GM19023 (cell line): ENCODE measurements around the gene HIVEP3.
A peak's percentile ranks its signal among the peaks of the same experiment; 100 is the strongest.

Source experiments
- ATAC-seq: cut with Tn5 transposase; IDR thresholded peaks from one replicate; pipeline ENCODE4 v1.9.1; 2021; ENCODE audit warnings: mild to moderate bottlenecking, moderate library complexity; ENCODE audit not compliant: unreplicated experiment

The HIVEP3 gene

DNA sequence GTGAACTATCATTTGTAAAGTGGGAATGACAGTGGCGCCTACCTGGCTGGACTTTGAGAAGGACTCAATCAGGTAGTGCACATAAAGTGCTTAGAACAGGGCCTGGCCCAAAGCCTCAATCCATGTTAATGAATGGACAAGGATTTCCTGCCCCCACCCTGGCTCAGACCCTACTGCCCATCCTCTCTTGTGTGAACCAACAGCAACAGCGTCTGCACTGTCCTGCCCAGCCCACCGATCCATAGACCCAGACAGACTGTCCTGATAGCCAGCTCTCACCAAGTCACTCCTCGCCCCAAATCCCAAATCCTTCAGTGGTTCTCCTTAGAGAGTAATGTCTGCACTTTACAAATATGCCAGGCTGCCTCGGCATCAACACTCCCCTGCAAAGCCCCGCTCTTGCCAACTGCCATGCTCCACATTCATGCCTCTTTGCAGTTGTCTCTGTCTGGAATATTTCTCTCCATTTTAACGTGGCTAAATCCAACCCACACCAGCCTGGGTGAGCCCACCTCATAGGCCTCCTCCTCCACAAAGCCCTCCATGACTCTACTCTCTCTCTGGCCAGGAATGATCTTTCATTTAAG is 276.7 kb downstream of the HIVEP3 start:
- no peak for ATAC-seq

DNA sequence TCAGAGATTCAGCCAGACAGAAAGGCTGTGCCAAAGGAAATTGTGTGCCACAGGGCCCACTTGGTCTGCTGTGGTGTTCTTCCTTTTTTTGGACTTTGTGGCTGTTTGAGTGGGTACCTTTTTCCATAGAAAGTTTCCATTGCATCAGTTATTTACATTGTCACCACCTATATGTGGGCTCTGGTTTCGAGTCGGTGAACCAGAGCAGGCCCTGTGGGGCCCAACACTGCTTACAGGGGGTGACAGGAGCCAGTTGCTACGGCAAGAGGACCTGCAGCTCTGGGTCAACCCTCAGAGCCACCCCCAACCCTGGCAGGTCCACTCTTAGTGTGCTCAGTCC is 277.3 kb downstream of the HIVEP3 start:
- ATAC-seq: no peak

DNA sequence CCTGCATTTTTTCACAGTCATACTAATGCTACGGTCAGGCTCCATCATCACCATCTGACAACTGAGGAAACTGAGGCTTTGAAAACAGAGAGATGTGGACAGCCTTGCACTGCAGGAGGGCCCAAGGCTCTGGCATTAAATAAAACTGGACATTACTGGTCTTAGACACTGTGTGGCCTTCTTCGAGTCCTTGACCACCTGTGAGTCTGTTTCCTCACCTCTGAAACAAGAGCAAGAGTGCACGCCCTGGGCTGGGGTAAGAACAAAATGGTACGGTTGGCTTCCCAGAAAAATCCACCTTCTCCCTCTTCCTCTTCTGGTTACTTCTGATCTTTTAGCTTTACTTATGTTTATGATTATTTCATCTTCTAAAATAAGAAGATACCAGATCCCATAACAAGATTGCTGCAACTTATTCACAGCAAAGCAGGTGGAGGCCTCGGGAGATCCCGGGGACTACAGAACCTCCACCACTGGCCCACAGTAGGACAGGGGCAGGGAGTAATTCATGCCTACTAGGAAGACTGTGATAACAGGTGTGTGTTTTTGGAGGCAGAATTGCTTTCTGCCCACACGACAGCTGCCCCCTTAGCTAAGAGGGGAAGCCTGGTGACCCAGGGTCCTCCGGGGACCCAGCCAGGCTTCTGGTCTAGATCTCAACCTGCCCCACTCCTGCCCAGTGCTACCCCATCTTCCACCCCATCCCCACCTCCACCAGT is 277.8 kb downstream of the HIVEP3 start:
- ATAC-seq: no peak

DNA sequence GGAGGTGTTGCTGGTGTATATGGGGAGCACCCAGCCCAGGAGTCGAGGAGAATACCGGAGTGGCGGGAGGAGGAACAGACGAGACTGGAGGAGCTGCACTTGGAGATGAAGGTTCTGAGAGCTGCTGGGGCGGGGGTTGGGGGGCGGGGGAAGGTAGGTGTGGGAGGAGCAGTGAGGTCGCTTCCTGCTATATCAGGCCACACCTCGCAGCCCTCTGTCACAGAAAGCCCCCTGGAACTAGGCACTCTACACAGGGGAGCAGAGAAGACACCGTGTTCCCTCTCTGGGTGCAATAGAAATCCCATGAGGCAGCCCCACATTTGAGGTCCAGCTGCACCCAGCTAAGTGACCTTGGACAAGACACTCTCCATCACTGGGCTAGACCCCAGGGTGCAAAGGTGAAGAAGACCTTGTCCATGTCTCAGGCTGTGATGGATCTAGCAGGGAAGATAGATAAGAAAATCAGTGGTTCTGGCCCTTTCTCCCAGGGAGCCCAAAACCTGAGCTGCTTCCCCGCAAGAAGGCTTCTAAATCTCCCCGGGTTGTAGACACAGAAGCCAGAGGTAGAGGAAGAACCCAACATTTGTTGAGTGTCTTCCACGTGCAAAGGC is 278.5 kb downstream of the HIVEP3 start:
- ATAC-seq: no peak

DNA sequence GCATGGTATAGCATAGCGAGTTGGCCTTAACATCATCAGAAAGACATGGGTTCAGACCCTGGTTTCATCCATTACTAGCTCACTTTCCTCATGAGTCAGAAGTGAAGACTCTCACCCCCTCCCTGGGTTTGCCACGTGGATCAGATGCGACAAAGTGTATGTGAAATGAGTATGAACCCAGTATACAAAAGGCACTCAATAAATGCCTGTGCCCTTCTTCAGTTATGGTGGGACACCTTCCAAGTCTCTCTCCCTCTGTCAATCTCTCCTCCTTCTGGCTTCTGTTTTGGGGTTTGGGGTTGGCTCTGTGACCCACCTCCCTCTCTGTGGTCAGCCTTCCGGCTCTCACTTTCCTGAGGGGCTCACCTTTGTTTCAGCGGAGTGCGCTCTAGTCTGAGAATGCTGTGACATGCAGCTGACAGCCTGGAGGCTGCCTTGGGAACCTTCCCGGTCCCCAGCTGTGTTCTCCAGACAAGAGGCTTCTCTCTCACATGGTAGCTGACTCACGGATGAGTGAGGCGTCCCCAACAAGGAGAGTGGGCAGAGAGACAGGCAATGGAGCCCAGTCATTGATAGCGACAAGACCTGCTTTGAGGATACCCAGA is 279.3 kb downstream of the HIVEP3 start:
- ATAC-seq: no peak

DNA sequence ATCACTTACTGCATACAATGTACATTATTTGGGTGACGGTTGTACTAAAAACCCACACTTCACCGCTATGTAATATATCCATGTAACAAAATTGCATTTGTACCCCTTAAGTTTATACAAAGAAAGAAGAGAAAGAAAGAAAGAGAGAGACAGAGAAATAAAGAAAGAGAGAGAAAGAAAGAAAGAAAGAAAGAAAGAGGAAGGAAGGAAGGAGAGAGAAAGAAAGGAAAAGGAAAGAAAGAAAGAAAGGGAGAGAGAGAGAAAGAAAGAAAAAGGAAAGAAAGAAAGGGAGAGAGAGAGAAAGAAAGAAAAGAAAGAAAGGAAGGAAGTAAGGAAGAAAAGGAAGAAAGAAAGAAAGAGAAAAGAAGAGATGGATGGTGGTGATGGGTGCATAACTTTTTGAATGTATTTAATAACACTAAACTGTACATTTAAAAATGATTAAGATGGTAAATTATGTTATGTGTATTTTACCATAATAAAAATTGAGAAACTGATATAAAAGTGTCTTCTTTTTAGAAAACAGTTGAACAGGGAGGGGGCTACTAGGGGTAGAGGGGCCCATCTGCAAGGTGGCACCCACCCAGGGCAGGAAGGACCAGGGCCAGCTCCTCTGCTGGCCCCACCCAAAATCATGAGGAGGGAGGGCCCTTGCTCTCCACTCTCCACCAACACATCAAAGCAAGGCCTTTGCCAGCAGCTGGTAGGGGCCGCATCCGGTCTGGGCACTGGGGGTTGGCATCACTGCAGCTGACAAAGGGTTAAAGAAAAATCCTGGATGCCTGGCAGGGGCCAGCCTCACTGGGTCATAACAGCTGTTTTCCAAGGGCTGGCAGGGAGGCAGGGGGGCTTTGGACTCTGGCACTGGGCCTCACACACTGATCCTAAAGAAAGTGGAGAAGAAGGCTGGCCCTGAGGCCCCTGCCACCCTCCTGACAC is 280.4 kb downstream of the HIVEP3 start:
- no peak for ATAC-seq

DNA sequence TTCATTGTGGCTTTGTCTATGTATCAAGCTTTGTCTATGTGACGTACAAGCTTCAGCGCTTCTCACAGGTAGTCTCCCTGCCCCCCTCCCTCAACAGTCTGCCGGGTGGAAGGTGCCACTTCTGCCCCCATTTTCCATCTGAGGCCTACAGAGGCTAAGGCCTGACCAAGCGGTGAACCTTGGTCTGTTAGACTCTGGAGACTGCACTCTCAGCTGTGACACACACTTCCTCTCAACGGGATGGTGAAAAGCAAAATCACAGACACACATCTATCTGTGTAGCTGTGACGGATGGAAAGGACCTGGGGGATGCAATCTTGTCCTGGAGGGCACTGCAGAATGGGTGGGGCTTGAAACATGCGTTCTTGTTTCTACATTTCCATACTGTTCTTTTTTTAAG is 281.4 kb downstream of the HIVEP3 start:
- ATAC-seq: no peak

DNA sequence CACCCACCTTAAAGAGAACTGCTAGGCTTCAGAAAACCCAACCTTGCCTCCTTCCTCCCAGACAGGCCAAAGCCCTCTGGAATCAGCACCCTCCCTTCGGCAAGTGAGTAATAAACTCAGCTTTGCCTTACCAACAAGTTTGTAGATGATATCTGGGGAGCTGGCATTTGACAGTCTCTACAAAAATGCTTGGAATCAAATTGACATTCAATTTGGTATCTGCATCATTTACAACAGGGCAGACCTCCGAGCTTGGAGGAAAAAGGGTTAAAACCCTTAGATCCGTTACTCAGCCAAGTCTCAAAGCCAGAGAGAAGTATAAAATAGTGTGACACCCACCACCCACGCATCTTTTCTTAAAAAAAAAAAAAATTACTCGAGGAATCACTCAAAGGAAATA is 285.0 kb downstream of the HIVEP3 start:
- no peak for ATAC-seq

DNA sequence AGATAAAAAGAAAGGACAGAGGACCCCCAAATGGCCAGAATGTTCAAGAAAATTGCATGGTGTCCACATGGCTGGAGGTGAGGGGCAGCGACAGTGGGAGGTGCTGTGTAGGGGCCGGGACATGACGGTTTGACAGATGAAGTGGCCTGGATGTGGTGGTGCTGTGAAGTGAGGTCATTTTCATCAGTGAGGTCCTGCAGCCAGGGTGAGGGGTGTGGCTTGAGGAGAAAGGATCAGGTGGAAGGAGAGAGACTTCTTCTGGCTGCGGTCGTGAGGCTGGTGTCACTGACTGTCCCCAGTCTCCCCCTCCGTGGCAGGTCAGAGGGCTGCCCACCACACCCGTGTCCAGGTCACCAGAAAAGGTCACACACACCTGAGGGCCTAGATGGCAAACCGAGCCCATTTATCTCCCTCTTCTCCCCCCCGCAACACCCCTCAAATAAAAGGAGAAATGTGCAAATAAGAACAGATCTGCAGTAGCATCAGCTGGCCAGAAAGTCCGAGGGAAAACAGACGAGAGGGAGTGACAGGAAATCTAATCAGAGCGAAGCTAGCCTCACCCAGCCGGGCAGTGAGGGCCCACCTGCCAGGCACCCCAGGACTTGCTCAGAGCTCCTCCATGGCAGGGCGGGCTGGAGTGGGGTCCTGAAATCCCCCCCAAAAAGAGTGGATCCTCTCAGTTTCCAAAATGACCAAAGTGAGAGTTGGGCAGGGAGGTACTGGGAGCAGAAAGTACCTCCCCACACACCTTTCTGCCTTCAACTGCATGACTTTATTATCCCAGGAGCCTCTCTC is 285.7 kb downstream of the HIVEP3 start:
- no peak for ATAC-seq

DNA sequence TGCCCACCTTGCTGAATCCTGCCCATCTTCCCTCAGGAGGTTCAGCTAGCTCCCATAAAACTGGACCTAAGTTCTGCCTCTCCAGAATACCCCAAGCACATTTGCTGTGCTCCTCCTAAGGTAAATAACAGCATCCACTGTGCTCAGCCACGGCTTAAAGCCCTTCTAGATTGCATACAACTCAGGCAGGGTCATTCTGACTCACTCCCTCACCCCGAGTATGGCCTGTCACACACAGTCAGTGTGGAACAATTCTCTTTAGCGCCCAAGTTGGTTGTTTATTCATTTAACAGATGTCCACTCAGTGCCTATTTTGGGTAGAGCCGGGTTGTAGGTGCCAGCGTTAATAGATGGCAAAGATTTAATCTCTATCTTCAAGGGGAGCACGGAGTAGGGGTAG is 286.8 kb downstream of the HIVEP3 start:
- ATAC-seq: no peak

DNA sequence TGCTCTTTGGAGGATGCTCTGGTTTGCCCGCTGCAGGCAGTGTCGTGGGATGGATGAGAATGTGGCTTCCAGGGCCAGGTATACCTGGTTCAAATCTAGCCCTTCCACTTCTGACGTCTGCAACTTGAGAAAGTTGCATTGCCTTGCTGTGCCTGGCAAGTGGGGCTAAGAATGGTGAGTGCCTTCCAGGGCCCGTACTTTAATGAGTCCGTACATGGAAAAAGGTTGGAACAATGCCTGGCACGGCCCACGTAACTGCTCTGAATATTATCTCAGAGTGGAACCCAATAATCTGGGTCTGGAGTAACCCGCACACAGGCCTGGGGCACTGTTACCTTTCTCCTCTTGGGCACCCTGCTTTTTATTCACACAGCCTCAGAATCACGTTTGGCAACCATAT is 287.6 kb downstream of the HIVEP3 start:
- ATAC-seq: no peak

DNA sequence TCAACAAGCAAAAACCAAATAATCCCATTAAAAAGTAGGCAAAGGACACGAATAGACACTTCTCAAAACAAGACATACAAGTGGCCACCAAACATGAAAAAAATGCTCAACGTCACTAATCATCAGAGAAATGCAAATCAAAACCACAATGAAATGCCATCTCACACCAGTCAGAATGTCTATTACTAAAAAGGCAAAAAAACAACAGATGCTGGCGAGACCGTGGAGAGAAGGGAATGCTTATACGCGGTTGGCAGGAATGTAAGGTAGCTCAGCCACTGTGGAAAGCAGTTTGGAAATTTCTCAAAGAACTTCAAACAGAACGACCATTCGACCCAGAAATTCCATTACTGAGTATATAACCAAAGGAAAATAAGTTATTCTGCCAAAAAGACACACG is 289.2 kb downstream of the HIVEP3 start:
- no peak for ATAC-seq

DNA sequence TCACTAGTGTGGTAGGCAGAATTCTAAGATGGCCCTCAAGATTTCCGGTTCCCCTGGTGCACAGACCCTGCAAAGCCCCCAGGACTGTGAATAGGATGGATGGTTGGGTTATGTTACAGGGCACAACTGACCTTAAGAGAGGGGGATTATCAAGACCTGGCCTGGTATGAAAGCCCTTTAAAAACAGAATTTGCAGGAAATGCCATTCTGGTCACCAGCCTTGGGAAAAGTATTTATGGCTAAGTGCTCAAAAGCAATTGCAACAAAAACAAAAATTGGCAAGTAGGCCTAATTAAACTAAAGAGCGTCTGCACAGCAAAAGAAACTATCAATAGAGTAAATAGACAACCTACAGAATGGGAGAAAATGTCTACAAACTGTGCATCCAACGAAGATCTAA is 289.6 kb downstream of the HIVEP3 start:
- ATAC-seq: no peak

DNA sequence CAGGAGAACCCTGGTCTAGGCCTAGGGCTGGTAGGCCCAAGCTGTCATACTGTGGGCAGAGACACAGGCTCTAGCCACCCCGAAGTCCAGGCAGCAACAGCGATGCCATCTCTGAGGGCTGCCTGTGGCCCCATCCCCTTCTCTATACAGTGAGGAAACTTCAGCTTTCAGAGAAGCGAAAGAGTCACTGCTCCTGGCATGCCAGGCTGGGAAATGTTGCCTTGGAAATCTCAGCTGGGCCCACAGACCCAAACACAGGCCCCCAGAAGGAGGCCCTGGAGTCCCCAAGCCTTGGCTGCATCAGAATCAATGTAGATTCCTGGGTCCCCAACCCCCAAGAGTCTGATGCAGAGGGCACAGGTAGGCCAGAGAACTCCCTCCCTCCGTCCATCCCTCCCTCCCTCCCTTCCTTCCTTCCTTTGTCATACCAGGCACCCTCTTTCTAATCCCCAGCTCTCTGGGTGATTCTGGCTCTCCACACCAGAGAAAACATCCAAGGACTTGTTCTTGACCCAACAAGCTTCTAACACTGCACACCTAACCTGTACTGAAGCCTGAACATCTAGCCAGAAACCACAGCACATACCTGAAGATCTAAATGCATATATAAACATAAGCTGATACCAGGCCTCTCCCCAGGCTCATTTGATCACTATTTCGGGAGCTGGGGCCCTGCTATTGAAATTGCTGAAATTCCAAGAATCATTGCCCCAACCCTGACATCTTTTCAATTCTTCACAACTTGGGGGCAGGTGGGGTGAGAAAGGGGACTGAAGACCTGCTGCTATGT is 291.0 kb downstream of the HIVEP3 start:
- no peak for ATAC-seq

DNA sequence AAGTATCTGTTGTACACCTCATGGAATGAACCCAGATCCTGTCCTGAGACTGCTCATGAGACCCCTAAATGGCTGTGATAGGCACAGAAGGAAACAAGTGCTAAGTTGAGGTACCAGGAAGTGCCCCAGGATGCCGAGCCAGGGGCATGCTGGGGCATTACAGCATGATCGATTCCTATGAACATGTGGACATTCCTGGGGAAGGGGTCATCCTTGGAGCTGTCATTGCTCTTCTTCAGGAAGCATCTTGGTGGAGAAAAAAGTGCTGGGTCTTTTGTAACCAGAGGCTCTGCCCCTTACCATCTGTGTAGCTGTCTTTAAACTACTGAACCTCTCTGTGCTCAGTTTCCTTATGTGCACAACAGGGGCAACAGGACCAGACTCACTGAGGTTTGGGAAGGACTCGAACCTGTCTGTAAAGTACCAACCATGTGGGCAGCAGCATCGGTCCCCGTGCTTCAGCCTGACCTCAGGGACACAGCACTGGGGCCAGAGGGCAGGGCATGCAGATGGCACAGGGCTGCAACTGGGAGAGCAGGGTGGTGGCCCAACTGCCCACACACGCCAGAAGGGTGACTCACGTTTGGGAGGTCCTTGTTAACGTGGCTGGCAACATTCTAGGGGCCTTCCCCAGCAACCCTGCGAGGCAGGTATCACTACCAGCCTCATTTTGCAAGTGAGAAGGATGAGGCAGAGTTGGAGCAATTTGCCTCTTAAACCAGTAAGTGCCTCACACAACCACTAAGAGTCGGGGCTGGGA is 291.9 kb downstream of the HIVEP3 start:
- no peak for ATAC-seq

DNA sequence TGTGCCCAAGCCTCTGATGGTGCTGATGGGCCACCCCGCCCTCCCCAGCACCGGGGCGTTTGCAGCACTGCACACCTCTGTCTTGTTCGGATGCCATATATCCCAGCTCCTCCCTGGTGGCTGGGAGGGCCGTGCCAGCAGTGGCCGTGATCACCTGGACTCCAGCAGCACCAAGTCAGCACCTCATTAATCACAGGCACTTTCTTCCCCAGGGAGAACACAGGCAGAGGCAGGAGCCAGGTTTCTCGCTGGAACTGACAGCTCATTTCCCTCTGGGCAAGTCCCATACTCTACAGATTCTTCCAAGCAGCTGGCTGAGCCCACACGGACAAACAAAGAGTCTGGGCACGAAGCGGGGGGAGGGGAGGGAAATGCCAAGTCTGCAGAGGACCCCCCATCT is 292.6 kb downstream of the HIVEP3 start:
- no peak for ATAC-seq

DNA sequence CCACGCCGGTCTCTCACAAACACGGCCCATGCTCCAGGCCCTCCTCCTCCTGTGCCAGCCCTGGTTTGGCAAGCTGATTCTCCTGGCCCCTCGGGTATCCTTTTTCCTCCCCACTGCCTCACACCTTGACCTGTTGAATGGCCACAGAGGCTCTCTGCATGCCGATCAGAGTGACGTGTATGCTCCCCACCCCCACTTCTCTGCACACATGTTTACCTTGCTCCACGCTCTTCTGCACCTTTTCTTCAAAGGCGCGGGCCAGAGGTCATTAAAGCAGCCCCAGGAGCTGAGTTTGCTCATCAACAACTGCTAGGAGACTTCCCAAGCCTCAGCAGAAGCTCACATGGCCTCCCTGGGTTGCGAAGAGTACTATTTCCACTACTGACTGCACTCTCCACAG is 295.0 kb downstream of the HIVEP3 start:
- ATAC-seq: no peak

DNA sequence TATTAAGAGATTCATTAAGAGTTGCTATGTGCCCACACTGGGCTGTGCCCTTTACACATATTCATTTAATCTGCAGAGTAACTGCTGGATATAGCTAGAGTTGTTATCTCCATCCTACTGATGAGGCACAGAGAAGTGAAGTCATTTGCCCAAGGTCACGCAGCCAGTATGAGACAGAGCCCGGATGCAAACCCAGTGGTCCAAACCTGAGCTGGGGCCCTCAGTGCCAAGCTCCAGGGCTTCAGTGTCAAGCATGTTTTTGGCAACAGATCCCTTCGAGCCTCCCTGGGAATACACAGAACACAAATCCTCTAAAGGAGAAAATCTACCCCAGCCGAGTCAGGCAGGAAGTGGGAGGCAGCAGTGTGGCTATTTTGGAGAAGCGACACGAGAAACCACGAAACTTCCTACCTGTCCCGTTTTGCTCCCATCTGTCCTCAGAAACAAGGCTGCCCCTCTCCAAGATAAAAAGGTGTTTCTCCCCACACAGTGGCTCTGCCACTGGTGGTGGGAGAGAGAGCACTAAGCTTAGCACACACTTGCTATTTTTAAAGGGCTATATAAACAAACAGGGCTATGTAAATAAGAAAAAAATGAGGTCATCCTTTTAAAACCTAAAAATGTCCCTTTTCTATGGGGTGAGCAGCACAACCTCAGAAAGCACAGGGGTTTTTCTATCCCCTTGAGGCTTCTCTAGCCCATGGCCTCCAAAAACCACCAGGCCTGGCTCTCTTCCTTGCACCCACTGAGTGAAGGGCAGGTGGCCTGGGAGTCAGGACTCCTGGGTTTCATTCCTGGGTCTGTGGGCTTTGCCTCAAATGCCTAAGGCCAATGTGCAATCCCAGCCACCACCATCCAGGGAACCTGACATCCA is 295.6 kb downstream of the HIVEP3 start:
- peak; percentile 60 for ATAC-seq
